ENCODE data around the gene MRRF.

The MRRF gene

GRCh38 chr9:122286764-122287163, 22.1 kb downstream of the MRRF start:
- Histone ChIP-seq H3K36me3 (ENCODE audit: control insufficient read depth, insufficient read depth, low read length) (peaks cover 56% of the 10 kb centered on the region), H3K4me3 (ENCODE audit: low read depth, low read length) (no peak overlapping the region), H3K9ac (ENCODE audit: low read depth, low read length) (no peak overlapping the region), H3K9me3 (ENCODE audit: control insufficient read depth, insufficient read depth, low read length) (no peaks in the 10 kb centered on the region), H3K27me3 (ENCODE audit: control insufficient read depth, insufficient read depth, low read length) (no peaks in the 10 kb centered on the region), H3K4me1 (ENCODE audit: control insufficient read depth, insufficient read depth, low read length) (peaks cover 4% of the 10 kb centered on the region; the same call in 1 of the 2 replicates), H3K27ac (ENCODE audit: low read depth, low read length) (no peak overlapping the region)

- no peak overlapping the region for H3K27ac ChIP-seq (ENCODE audit: low read depth, low read length)
- H3K36me3 ChIP-seq (ENCODE audit: control insufficient read depth, insufficient read depth, low read length): peaks cover 58% of the 10 kb centered on the region
- no peak overlapping the region for H3K4me3 ChIP-seq (ENCODE audit: low read depth, low read length)
- no peak overlapping the region for H3K9ac ChIP-seq (ENCODE audit: low read depth, low read length)
- no peaks in the 10 kb centered on the region for H3K27me3 ChIP-seq (ENCODE audit: control insufficient read depth, insufficient read depth, low read length)
- H3K9me3 ChIP-seq (ENCODE audit: control insufficient read depth, insufficient read depth, low read length): no peaks in the 10 kb centered on the region
- peaks cover 4% of the 10 kb centered on the region; the same call in 1 of the 2 replicates for H3K4me1 ChIP-seq (ENCODE audit: control insufficient read depth, insufficient read depth, low read length)
Observed at GRCh38 chr9:122287214-122287720, 22.6 kb downstream of the MRRF start.

- H3K27ac ChIP-seq (ENCODE audit: low read depth, low read length): no peak overlapping the region
- no peak overlapping the region for H3K4me3 ChIP-seq (ENCODE audit: low read depth, low read length)
- no peaks in the 10 kb centered on the region for H3K27me3 ChIP-seq (ENCODE audit: control insufficient read depth, insufficient read depth, low read length)
- no peak overlapping the region for H3K9ac ChIP-seq (ENCODE audit: low read depth, low read length)
- no peaks in the 10 kb centered on the region for H3K9me3 ChIP-seq (ENCODE audit: control insufficient read depth, insufficient read depth, low read length)
- H3K36me3 ChIP-seq (ENCODE audit: control insufficient read depth, insufficient read depth, low read length): peaks cover 65% of the 10 kb centered on the region
- H3K4me1 ChIP-seq (ENCODE audit: control insufficient read depth, insufficient read depth, low read length): peaks cover 3% of the 10 kb centered on the region; the same call in 1 of the 2 replicates
Observed at GRCh38 chr9:122291458-122291857, 26.8 kb downstream of the MRRF start.

GRCh38 chr9:122294531-122294930, 29.8 kb downstream of the MRRF start:
- H3K9ac ChIP-seq (ENCODE audit: low read depth, low read length): no peak overlapping the region
- H3K27me3 ChIP-seq (ENCODE audit: control insufficient read depth, insufficient read depth, low read length): no peaks in the 10 kb centered on the region
- H3K36me3 ChIP-seq (ENCODE audit: control insufficient read depth, insufficient read depth, low read length): peaks cover 59% of the 10 kb centered on the region
- H3K27ac ChIP-seq (ENCODE audit: low read depth, low read length): no peak overlapping the region
- H3K4me3 ChIP-seq (ENCODE audit: low read depth, low read length): no peak overlapping the region
- H3K4me1 ChIP-seq (ENCODE audit: control insufficient read depth, insufficient read depth, low read length): peaks cover 3% of the 10 kb centered on the region; the same call in 1 of the 2 replicates
- H3K9me3 ChIP-seq (ENCODE audit: control insufficient read depth, insufficient read depth, low read length): no peaks in the 10 kb centered on the region

GRCh38 chr9:122297512-122297911, 32.8 kb downstream of the MRRF start:
- no peaks in the 10 kb centered on the region for H3K9me3 ChIP-seq (ENCODE audit: control insufficient read depth, insufficient read depth, low read length)
- H3K9ac ChIP-seq (ENCODE audit: low read depth, low read length): no peak overlapping the region
- H3K4me3 ChIP-seq (ENCODE audit: low read depth, low read length): no peak overlapping the region
- H3K36me3 ChIP-seq (ENCODE audit: control insufficient read depth, insufficient read depth, low read length): peaks cover 44% of the 10 kb centered on the region
- H3K4me1 ChIP-seq (ENCODE audit: control insufficient read depth, insufficient read depth, low read length): peaks cover 9% of the 10 kb centered on the region
- no peak overlapping the region for H3K27ac ChIP-seq (ENCODE audit: low read depth, low read length)
- H3K27me3 ChIP-seq (ENCODE audit: control insufficient read depth, insufficient read depth, low read length): no peaks in the 10 kb centered on the region

- Histone ChIP-seq H3K27ac (ENCODE audit: low read depth, low read length) (no peak overlapping the region), H3K9me3 (ENCODE audit: control insufficient read depth, insufficient read depth, low read length) (no peaks in the 10 kb centered on the region), H3K4me3 (ENCODE audit: low read depth, low read length) (no peak overlapping the region), H3K27me3 (ENCODE audit: control insufficient read depth, insufficient read depth, low read length) (no peaks in the 10 kb centered on the region), H3K36me3 (ENCODE audit: control insufficient read depth, insufficient read depth, low read length) (peaks cover 36% of the 10 kb centered on the region), H3K9ac (ENCODE audit: low read depth, low read length) (no peak overlapping the region), H3K4me1 (ENCODE audit: control insufficient read depth, insufficient read depth, low read length) (peaks cover 8% of the 10 kb centered on the region)
Observed at GRCh38 chr9:122302237-122303093, 37.8 kb downstream of the MRRF start.

- Histone ChIP-seq H3K4me3 (ENCODE audit: low read depth, low read length) (no peak overlapping the region), H3K27me3 (ENCODE audit: control insufficient read depth, insufficient read depth, low read length) (no peaks in the 10 kb centered on the region), H3K36me3 (ENCODE audit: control insufficient read depth, insufficient read depth, low read length) (peaks cover 35% of the 10 kb centered on the region), H3K27ac (ENCODE audit: low read depth, low read length) (no peak overlapping the region), H3K9me3 (ENCODE audit: control insufficient read depth, insufficient read depth, low read length) (no peaks in the 10 kb centered on the region), H3K9ac (ENCODE audit: low read depth, low read length) (no peak overlapping the region), H3K4me1 (ENCODE audit: control insufficient read depth, insufficient read depth, low read length) (peaks cover 5% of the 10 kb centered on the region)
Observed at GRCh38 chr9:122307061-122307460, 42.4 kb downstream of the MRRF start.

- H3K27ac ChIP-seq (ENCODE audit: low read depth, low read length): no peak overlapping the region
- no peaks in the 10 kb centered on the region for H3K4me1 ChIP-seq (ENCODE audit: control insufficient read depth, insufficient read depth, low read length)
- H3K4me3 ChIP-seq (ENCODE audit: low read depth, low read length): no peak overlapping the region
- H3K36me3 ChIP-seq (ENCODE audit: control insufficient read depth, insufficient read depth, low read length): peaks cover 37% of the 10 kb centered on the region
- H3K27me3 ChIP-seq (ENCODE audit: control insufficient read depth, insufficient read depth, low read length): no peaks in the 10 kb centered on the region
- H3K9me3 ChIP-seq (ENCODE audit: control insufficient read depth, insufficient read depth, low read length): no peaks in the 10 kb centered on the region
- no peak overlapping the region for H3K9ac ChIP-seq (ENCODE audit: low read depth, low read length)
Observed at GRCh38 chr9:122307925-122308324, 43.2 kb downstream of the MRRF start.

GRCh38 chr9:122309861-122310260, 45.2 kb downstream of the MRRF start:
- H3K36me3 ChIP-seq (ENCODE audit: control insufficient read depth, insufficient read depth, low read length): peaks cover 51% of the 10 kb centered on the region
- no peaks in the 10 kb centered on the region for H3K27me3 ChIP-seq (ENCODE audit: control insufficient read depth, insufficient read depth, low read length)
- H3K9ac ChIP-seq (ENCODE audit: low read depth, low read length): no peak overlapping the region
- no peak overlapping the region for H3K27ac ChIP-seq (ENCODE audit: low read depth, low read length)
- H3K4me3 ChIP-seq (ENCODE audit: low read depth, low read length): no peak overlapping the region
- no peaks in the 10 kb centered on the region for H3K9me3 ChIP-seq (ENCODE audit: control insufficient read depth, insufficient read depth, low read length)
- H3K4me1 ChIP-seq (ENCODE audit: control insufficient read depth, insufficient read depth, low read length): no peaks in the 10 kb centered on the region

GRCh38 chr9:122314165-122314564, 49.5 kb downstream of the MRRF start:
- Histone ChIP-seq H3K27me3 (ENCODE audit: control insufficient read depth, insufficient read depth, low read length) (no peaks in the 10 kb centered on the region), H3K4me3 (ENCODE audit: low read depth, low read length) (no peak overlapping the region), H3K27ac (ENCODE audit: low read depth, low read length) (no peak overlapping the region), H3K9me3 (ENCODE audit: control insufficient read depth, insufficient read depth, low read length) (no peaks in the 10 kb centered on the region), H3K4me1 (ENCODE audit: control insufficient read depth, insufficient read depth, low read length) (no peaks in the 10 kb centered on the region), H3K9ac (ENCODE audit: low read depth, low read length) (no peak overlapping the region), H3K36me3 (ENCODE audit: control insufficient read depth, insufficient read depth, low read length) (peaks cover 54% of the 10 kb centered on the region)

- Histone ChIP-seq H3K36me3 (ENCODE audit: control insufficient read depth, insufficient read depth, low read length) (peaks cover 50% of the 10 kb centered on the region), H3K27me3 (ENCODE audit: control insufficient read depth, insufficient read depth, low read length) (no peaks in the 10 kb centered on the region), H3K9me3 (ENCODE audit: control insufficient read depth, insufficient read depth, low read length) (no peaks in the 10 kb centered on the region), H3K9ac (ENCODE audit: low read depth, low read length) (no peak overlapping the region), H3K4me1 (ENCODE audit: control insufficient read depth, insufficient read depth, low read length) (no peaks in the 10 kb centered on the region), H3K4me3 (ENCODE audit: low read depth, low read length) (no peak overlapping the region), H3K27ac (ENCODE audit: low read depth, low read length) (no peak overlapping the region)
Observed at GRCh38 chr9:122315534-122315933, 50.9 kb downstream of the MRRF start.
